PC-9 (cell line): ENCODE measurements around the gene USH1G.

Experiments
- EZH2 ChIP-seq: fragments of 200-600 bp; sonication (generic); IDR thresholded peaks from 2 replicates; pipeline ENCODE4 v1.8.0; 2017; ENCODE audit warnings: antibody characterized with exemption, low read depth
- TF ChIP-seq, protein P1 (sequence below): fragments of 200-600 bp; sonication (generic); conservative IDR thresholded peaks from 2 replicates; pipeline ENCODE4 v1.6.1; 2017; ENCODE audit warnings: mixed run types, antibody characterized with exemption, mild to moderate bottlenecking, moderate library complexity

DNA sequence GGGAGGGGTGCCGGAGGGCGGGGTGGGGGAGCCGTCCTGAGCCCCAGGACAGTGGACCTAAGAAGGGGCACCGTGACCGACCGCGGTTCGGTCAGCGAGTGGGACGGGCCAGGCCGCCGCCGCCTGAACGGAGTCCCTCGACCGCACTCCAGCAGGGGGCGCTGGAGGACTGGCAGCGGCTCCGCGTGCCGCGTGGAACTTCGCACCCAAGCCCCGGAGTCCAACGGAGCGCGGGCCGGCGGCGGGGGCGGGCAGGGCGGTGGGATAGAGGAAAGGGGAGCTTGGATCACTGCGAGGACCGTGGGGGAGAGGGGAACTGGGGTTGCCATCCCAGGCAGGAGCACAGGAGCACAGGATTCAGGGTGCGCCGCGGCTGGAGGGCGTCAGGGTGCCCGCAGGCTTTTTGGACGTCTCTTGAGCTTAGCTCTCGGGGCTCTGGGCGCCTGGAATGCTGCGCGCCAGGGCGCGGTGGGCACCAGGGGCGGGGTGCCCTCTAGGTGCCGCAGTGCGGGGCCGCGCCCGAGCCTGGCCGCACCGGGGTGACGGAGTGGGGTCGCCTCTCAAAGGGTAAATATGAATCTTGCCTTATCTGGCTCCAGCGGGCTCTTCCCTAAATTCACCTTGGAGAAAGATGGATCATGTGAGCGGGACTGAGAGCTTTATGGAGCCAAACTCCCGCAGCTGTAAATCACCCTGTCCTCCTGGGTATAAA is 639 bp upstream of the USH1G start:
- TF ChIP-seq, protein P1, sequence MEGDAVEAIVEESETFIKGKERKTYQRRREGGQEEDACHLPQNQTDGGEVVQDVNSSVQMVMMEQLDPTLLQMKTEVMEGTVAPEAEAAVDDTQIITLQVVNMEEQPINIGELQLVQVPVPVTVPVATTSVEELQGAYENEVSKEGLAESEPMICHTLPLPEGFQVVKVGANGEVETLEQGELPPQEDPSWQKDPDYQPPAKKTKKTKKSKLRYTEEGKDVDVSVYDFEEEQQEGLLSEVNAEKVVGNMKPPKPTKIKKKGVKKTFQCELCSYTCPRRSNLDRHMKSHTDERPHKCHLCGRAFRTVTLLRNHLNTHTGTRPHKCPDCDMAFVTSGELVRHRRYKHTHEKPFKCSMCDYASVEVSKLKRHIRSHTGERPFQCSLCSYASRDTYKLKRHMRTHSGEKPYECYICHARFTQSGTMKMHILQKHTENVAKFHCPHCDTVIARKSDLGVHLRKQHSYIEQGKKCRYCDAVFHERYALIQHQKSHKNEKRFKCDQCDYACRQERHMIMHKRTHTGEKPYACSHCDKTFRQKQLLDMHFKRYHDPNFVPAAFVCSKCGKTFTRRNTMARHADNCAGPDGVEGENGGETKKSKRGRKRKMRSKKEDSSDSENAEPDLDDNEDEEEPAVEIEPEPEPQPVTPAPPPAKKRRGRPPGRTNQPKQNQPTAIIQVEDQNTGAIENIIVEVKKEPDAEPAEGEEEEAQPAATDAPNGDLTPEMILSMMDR = peak; percentile 92
- TF ChIP-seq EZH2 = no peak
